Progenitor cell of endocrine pancreas (in vitro differentiated cells): ENCODE measurements around the gene HOXC4. TPM values are rescaled to one million over a fixed set of nuclear protein-coding genes. Genes with fewer than 3 reads are reported as not detected.
A peak's percentile ranks its signal among the peaks of the same experiment; 100 is the strongest.

Experiments
- DNase-seq: peaks from one replicate; pipeline ENCODE4 v3.0.0; 2021; ENCODE audit warnings: low spot score; ENCODE audit not compliant: unreplicated experiment
- H3K27ac Mint-ChIP-seq: 2 replicates; pipeline ENCODE4 v1.8.0; 2021; ENCODE audit warnings: mild to moderate bottlenecking, moderate library complexity, mixed read lengths
- H3K27me3 Mint-ChIP-seq: 2 replicates; pipeline ENCODE4 v1.8.0; 2021; ENCODE audit warnings: mixed read lengths
- H3K36me3 Mint-ChIP-seq: 2 replicates; pipeline ENCODE4 v1.8.0; 2022; ENCODE audit warnings: mixed read lengths; ENCODE audit not compliant: insufficient read depth
- H3K4me1 Mint-ChIP-seq: 2 replicates; pipeline ENCODE4 v1.8.0; 2021; ENCODE audit warnings: low read depth, mixed read lengths
- H3K4me3 Mint-ChIP-seq: 2 replicates; pipeline ENCODE4 v1.8.0; 2021; ENCODE audit warnings: low read depth, mild to moderate bottlenecking, moderate library complexity, mixed read lengths
- H3K9me3 Mint-ChIP-seq: 2 replicates; pipeline ENCODE4 v1.8.0; 2021; ENCODE audit warnings: low read depth, mixed read lengths
- total RNA-seq: library from RNA; stranded (reverse); gene quantifications from 2 replicates; pipeline ENCODE4 v1.2.1, GENCODE V29; 2021
- TF ChIP-seq, protein P1 (sequence below): fragments of 200-600 bp; sonication (generic); IDR thresholded peaks from one replicate; pipeline ENCODE4 v1.5.0; 2021; ENCODE audit warnings: antibody characterized with exemption, mild to moderate bottlenecking; ENCODE audit not compliant: unreplicated experiment

HOXC4 gene
- total RNA-seq, 1 donor from 2014 or later, result 19.8 TPM

DNA sequence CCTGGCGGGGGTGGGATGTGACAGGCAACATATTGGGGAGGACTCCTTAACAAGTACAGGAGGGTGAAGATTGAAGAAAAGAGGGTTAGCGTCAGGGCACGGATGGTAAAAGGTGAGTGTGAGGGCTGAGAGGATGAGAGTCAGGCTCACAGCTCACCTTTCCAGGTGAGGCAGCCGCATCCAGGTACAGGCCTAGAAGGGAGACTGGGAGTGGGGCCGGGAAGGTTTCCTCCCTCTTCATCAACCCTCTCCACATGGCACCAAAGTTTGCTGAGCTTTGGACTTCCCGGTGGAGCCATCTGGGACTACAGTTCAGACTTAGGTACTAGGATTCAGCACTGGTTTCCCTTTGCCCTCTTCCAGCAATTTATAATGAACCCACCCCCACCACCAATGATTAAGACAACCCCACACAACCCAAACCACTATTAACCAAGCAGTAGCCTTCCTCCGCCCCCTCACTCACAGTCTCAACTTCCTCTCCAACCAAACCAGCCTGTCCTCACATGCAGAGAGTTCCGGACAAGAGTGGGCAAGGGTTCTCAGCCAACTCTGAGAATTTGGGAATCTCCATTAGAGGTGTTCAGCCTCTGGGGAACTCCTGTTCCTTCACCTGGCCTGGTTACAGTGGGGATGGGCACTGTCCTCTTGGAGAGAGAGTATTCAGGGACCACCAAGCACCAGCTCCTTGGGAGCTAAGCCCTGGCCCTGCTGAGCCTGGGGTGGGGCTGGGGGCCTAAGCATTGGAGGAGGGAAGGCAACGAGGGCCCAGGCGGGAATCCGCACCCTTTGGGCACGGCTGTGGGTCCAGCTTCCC lies 2.4 kb upstream of the HOXC4 start:
- DNase-seq, result no peak
- Mint-ChIP-seq H3K9me3 (no peaks in the 10 kb centered on the region), H3K4me1 (peaks cover 58% of the 10 kb centered on the region), H3K4me3 (no peak overlapping the region), H3K27me3 (peaks cover 52% of the 10 kb centered on the region), H3K36me3 (no peaks in the 10 kb centered on the region), H3K27ac (peak overlapping the region; percentile 69)
- TF ChIP-seq, protein P1, sequence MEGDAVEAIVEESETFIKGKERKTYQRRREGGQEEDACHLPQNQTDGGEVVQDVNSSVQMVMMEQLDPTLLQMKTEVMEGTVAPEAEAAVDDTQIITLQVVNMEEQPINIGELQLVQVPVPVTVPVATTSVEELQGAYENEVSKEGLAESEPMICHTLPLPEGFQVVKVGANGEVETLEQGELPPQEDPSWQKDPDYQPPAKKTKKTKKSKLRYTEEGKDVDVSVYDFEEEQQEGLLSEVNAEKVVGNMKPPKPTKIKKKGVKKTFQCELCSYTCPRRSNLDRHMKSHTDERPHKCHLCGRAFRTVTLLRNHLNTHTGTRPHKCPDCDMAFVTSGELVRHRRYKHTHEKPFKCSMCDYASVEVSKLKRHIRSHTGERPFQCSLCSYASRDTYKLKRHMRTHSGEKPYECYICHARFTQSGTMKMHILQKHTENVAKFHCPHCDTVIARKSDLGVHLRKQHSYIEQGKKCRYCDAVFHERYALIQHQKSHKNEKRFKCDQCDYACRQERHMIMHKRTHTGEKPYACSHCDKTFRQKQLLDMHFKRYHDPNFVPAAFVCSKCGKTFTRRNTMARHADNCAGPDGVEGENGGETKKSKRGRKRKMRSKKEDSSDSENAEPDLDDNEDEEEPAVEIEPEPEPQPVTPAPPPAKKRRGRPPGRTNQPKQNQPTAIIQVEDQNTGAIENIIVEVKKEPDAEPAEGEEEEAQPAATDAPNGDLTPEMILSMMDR, result no peak

DNA sequence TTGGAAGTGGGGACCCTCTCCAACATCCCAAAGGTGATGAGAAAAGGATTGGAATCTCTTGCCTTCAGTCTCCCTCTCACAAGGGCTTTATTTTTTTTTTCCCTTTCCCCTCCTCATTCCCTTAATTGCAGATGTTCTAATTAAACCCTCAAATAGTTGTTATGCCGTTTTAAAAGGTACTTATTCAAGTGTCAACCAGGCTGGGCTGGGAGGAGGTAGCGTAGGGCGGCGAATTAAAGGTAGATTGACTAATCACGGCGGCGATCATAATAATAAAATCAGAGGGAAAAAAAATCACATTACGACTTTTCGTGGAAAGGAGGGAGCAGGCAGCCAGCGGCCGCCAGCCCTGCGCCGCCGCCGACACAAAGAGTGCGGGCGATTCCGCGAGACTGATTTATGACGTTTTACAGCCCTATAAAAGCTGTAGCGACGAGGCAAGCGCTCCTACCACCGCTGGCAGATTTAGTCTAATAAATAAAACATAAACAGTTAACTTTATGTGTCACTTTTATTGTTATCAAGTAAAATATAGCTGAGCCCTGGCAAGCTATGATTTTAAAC lies 1.7 kb upstream of the HOXC4 start:
- no peaks in the 10 kb centered on the region for H3K36me3 Mint-ChIP-seq
- peaks cover 45% of the 10 kb centered on the region for H3K27me3 Mint-ChIP-seq
- peak overlapping the region; percentile 27 for H3K4me3 Mint-ChIP-seq
- H3K27ac Mint-ChIP-seq, result peak overlapping the region; percentile 38
- DNase-seq, result no peak
- TF ChIP-seq, protein P1, result no peak
- no peaks in the 10 kb centered on the region for H3K9me3 Mint-ChIP-seq
- H3K4me1 Mint-ChIP-seq, result peaks cover 60% of the 10 kb centered on the region

DNA sequence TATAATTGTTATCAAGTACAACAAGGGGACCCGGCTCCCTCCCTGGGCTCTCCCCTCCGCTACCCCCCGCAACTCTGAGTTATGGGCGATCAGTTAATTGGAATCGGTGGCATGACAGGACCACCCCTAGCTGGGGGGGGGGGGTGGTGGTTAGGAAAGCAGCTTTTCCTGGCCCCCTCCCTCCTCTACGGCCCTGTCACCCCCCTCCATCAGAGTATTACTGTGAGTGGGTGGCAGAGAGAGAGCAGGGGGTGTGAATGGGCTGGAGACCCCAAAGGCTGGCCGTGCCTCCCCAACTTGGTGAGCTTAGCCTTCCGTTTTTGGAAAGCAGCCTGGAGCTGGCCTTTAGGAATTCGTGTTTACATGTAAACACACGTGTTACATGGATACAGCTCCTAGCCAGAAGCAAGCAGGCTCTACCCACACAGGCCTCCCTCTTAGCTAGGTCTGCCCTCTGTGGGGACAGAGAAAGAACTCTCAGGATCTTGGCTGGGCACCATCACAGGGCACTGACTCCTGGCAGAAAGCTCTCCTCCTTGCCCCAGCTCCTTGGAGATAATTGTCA lies 1.1 kb upstream of the HOXC4 start:
- Mint-ChIP-seq H3K27me3 (peaks cover 46% of the 10 kb centered on the region), H3K9me3 (no peaks in the 10 kb centered on the region), H3K4me3 (peak overlapping the region; percentile 93), H3K4me1 (peaks cover 61% of the 10 kb centered on the region), H3K27ac (peak overlapping the region; percentile 87), H3K36me3 (no peaks in the 10 kb centered on the region)
- DNase-seq, result no peak
- TF ChIP-seq, protein P1, result no peak

DNA sequence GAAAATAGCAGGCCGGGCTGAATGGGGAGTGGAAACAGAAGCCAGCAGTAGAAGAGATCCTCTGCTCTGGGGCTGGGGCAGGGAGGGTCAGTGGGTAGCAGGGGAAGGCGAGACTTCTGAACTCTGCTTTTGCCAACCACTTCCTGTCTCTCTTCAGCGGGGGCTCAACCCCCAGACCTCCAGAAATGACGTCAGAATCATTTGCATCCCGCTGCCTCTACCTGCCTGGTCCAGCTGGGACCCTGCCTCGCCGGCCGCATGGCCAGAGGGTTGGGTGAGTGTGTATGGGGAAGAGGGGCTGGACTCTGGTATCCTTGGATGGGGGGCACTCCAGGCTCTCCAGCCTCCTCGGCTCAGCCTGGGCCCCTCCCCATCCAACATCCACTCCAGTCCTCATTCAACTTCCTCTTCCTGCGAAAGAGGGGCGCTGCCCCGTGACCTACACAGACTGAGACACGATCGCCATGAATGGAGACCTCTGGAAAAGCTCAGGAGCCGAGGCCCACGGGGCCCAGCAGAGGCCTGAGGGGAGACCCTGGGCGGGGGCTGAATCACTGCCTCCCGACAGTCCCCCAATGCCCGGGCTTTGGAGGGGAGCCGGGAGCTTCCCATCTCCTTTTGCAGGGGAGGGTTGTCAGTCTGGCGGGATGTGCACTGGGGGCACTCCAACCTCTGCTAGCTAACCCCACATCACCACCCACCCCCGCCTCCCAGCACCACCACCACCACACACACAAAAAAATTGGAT lies 458 bp upstream of the HOXC4 start:
- Mint-ChIP-seq H3K4me1 (peaks cover 66% of the 10 kb centered on the region), H3K27ac (peak overlapping the region; percentile 87), H3K36me3 (no peaks in the 10 kb centered on the region), H3K27me3 (peaks cover 40% of the 10 kb centered on the region), H3K4me3 (peak overlapping the region; percentile 93), H3K9me3 (no peaks in the 10 kb centered on the region)
- TF ChIP-seq, protein P1, result no peak
- DNase-seq, result no peak

DNA sequence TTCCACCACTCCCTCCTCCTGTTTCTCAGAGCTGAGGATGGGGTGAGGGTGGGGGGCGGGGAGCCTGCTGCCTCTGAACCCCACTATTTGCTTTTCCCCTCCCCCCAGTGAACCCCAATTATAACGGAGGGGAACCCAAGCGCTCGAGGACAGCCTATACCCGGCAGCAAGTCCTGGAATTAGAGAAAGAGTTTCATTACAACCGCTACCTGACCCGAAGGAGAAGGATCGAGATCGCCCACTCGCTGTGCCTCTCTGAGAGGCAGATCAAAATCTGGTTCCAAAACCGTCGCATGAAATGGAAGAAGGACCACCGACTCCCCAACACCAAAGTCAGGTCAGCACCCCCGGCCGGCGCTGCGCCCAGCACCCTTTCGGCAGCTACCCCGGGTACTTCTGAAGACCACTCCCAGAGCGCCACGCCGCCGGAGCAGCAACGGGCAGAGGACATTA lies 1.1 kb downstream of the HOXC4 start:
- TF ChIP-seq, protein P1, result no peak
- peaks cover 65% of the 10 kb centered on the region for H3K4me1 Mint-ChIP-seq
- H3K27ac Mint-ChIP-seq, result peak overlapping the region; percentile 92
- DNase-seq, result no peak
- peak overlapping the region; percentile 93 for H3K4me3 Mint-ChIP-seq
- H3K9me3 Mint-ChIP-seq, result no peaks in the 10 kb centered on the region
- H3K36me3 Mint-ChIP-seq, result no peaks in the 10 kb centered on the region
- H3K27me3 Mint-ChIP-seq, result peaks cover 35% of the 10 kb centered on the region
